GM18907 (cell line): ENCODE results near the gene LZTS3.
"Not testable (repeated sequence)": the region's sequence is repeated elsewhere in the genome, so short reads cannot be mapped to it uniquely, and the experiment has no call there.

Source experiments
- ATAC-seq: cut with Tn5 transposase; IDR thresholded peaks from one replicate; pipeline ENCODE4 v1.9.1; 2021; ENCODE audit warnings: mild to moderate bottlenecking, moderate library complexity; ENCODE audit not compliant: unreplicated experiment

LZTS3 gene

GRCh38 chr20:3193806-3194616, 20.7 kb upstream of the LZTS3 start:
- ATAC-seq: no peak

- ATAC-seq: no peak
Measured at GRCh38 chr20:3192226-3193015, 19.1 kb upstream of the LZTS3 start.

GRCh38 chr20:3190681-3191111, 17.3 kb upstream of the LZTS3 start:
- no peak for ATAC-seq

GRCh38 chr20:3189561-3190131, 16.3 kb upstream of the LZTS3 start:
- no peak for ATAC-seq

GRCh38 chr20:3188823-3189413, 15.6 kb upstream of the LZTS3 start:
- ATAC-seq: no peak

- ATAC-seq: not testable (repeated sequence)
Measured at GRCh38 chr20:3187861-3188260, 14.5 kb upstream of the LZTS3 start.

GRCh38 chr20:3183896-3184612, 10.7 kb upstream of the LZTS3 start:
- ATAC-seq: no peak

GRCh38 chr20:3182429-3182828, 9.1 kb upstream of the LZTS3 start:
- not testable (repeated sequence) for ATAC-seq

GRCh38 chr20:3181270-3181669, 7.9 kb upstream of the LZTS3 start:
- ATAC-seq: no peak

GRCh38 chr20:3180319-3180718, 7.0 kb upstream of the LZTS3 start:
- ATAC-seq: no peak

- ATAC-seq: no peak
Measured at GRCh38 chr20:3177746-3178485, 4.6 kb upstream of the LZTS3 start.

- ATAC-seq: no peak
Measured at GRCh38 chr20:3175270-3175669, 1.9 kb upstream of the LZTS3 start.

GRCh38 chr20:3174442-3175261, 1.3 kb upstream of the LZTS3 start:
- no peak for ATAC-seq

- peak; percentile 22 for ATAC-seq
Measured at GRCh38 chr20:3173610-3174441, 477 bp upstream of the LZTS3 start.

- ATAC-seq: no peak
Measured at GRCh38 chr20:3172126-3172932, 1.0 kb downstream of the LZTS3 start.

GRCh38 chr20:3171391-3172125, 1.8 kb downstream of the LZTS3 start:
- no peak for ATAC-seq
